ENCODE results near the gene JMJD1C. TPM values are rescaled to one million over a fixed set of nuclear protein-coding genes. Genes with fewer than 3 reads are reported as not detected.

Gene JMJD1C
- total RNA-seq, 2 experiments from 2014 or later: 99.2 to 118 TPM

GRCh38 chr10:63470928-63471327, 5.2 kb upstream of the JMJD1C start:
- POLR2A ChIA-PET: no interaction called here
- Histone ChIP-seq H4K20me1 (ENCODE audit: insufficient read depth, low read length) (peaks cover 25% of the 10 kb centered on the region), H3K36me3 (ENCODE audit: insufficient read depth, low read length) (no peaks in the 10 kb centered on the region), H3K4me2 (ENCODE audit: low read length) (no peak overlapping the region), H2AFZ (ENCODE audit: low read length) (no peak overlapping the region), H3K9me3 (ENCODE audit: low read length) (no peaks in the 10 kb centered on the region), H3K27ac (ENCODE audit: low read depth, low read length, poor library complexity, severe bottlenecking) (no peak overlapping the region), H3K4me1 (ENCODE audit: insufficient read depth, low read length, poor library complexity, severe bottlenecking) (no peaks in the 10 kb centered on the region), H3K4me3 (ENCODE audit: low read depth, low read length, poor library complexity, severe bottlenecking) (no peak overlapping the region), H3K9me2 (ENCODE audit: insufficient read depth, low read length) (no peaks in the 10 kb centered on the region), H3K79me2 (ENCODE audit: insufficient read depth, low read depth, low read length) (peaks cover 9% of the 10 kb centered on the region; the same call in 1 of the 2 replicates)
- BruUV-seq (replicated peaks): no TSS peak
- CTCF ChIA-PET (ENCODE audit: unreplicated experiment): no interaction called here
- no peak for DNase-seq (ENCODE audit: low spot score)
- intact Hi-C loops (cut with micrococcal nuclease; ENCODE audit: unreplicated experiment): no loop called here
- no peak for TF ChIP-seq EZH2phosphoT487 (IDR thresholded peaks at IDR 0.05; ENCODE audit: borderline replicate concordance, low read depth, low read length)
- TF ChIP-seq, protein P1, sequence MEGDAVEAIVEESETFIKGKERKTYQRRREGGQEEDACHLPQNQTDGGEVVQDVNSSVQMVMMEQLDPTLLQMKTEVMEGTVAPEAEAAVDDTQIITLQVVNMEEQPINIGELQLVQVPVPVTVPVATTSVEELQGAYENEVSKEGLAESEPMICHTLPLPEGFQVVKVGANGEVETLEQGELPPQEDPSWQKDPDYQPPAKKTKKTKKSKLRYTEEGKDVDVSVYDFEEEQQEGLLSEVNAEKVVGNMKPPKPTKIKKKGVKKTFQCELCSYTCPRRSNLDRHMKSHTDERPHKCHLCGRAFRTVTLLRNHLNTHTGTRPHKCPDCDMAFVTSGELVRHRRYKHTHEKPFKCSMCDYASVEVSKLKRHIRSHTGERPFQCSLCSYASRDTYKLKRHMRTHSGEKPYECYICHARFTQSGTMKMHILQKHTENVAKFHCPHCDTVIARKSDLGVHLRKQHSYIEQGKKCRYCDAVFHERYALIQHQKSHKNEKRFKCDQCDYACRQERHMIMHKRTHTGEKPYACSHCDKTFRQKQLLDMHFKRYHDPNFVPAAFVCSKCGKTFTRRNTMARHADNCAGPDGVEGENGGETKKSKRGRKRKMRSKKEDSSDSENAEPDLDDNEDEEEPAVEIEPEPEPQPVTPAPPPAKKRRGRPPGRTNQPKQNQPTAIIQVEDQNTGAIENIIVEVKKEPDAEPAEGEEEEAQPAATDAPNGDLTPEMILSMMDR (conservative IDR thresholded peaks at IDR 0.05; ENCODE audit: low read length): no peak

DNA sequence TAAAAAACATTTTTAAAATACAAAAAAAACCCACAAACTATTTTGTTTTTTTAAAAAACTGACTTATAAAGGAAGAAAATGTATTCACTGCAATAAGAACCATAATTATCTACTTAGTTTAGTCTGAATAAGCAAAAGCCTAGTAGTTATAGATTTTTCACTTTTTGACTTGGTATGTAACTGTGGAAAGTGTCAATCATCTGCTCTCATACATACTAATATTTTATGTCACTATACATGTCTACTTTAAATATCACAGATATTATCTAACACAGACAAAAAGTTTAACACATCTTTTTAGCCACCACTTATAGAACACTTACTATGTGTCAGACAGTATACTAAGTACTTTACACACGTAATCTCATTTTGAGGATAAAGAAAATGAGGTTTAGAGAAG, 3.2 kb upstream of the JMJD1C start:
- Histone ChIP-seq H3K9me3 (ENCODE audit: low read length) (no peaks in the 10 kb centered on the region), H4K20me1 (ENCODE audit: insufficient read depth, low read length) (peaks cover 36% of the 10 kb centered on the region), H2AFZ (ENCODE audit: low read length) (no peak overlapping the region), H3K27ac (ENCODE audit: low read depth, low read length, poor library complexity, severe bottlenecking) (no peak overlapping the region), H3K4me1 (ENCODE audit: insufficient read depth, low read length, poor library complexity, severe bottlenecking) (peaks cover 7% of the 10 kb centered on the region), H3K4me2 (ENCODE audit: low read length) (no peak overlapping the region), H3K36me3 (ENCODE audit: insufficient read depth, low read length) (no peaks in the 10 kb centered on the region), H3K79me2 (ENCODE audit: insufficient read depth, low read depth, low read length) (peaks cover 9% of the 10 kb centered on the region; the same call in 1 of the 2 replicates), H3K9me2 (ENCODE audit: insufficient read depth, low read length) (no peaks in the 10 kb centered on the region), H3K4me3 (ENCODE audit: low read depth, low read length, poor library complexity, severe bottlenecking) (no peak overlapping the region)
- intact Hi-C loops (cut with micrococcal nuclease; ENCODE audit: unreplicated experiment): loop anchor here (10.0 kb wide), 2 partner anchors 204 to 256 kb away; no protein-coding TSS in a partner anchor
- POLR2A ChIA-PET: interaction anchor here (0.6 kb wide), 1 partner anchor 15 kb away, joined by 3 read pairs; no protein-coding TSS in a partner anchor
- BruUV-seq (replicated peaks): no TSS peak
- CTCF ChIA-PET (ENCODE audit: unreplicated experiment): no interaction called here
- TF ChIP-seq, protein P1 (conservative IDR thresholded peaks at IDR 0.05; ENCODE audit: low read length): no peak
- TF ChIP-seq EZH2phosphoT487 (IDR thresholded peaks at IDR 0.05; ENCODE audit: borderline replicate concordance, low read depth, low read length): no peak
- DNase-seq (ENCODE audit: low spot score): no peak

DNA sequence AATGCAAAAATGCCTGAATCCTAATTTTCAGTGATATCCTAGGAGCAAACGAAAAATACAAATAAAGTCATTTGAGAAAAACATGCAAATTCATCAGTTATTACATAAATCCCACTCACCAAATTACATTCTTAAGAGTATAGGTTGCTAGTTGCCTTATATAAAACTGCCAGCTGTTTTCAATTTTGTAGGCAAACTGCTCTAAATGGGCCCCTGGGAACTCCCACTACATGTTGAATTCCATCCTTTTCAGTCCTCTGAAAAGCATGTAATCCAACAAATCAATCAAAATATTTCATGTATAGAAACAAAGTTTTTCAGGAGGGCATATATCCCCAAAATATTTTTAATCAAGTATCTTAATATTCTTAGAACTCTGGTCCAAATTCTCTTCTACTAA, 2.1 kb upstream of the JMJD1C start:
- H3K4me2 ChIP-seq (ENCODE audit: low read length): no peak overlapping the region
- no peak for DNase-seq (ENCODE audit: low spot score)
- H3K27ac ChIP-seq (ENCODE audit: low read depth, low read length, poor library complexity, severe bottlenecking): no peak overlapping the region
- H3K36me3 ChIP-seq (ENCODE audit: insufficient read depth, low read length): no peaks in the 10 kb centered on the region
- ChIA-PET POLR2A (no interaction called here), CTCF (ENCODE audit: unreplicated experiment) (no interaction called here)
- no peak overlapping the region for H2AFZ ChIP-seq (ENCODE audit: low read length)
- H3K9me2 ChIP-seq (ENCODE audit: insufficient read depth, low read length): no peaks in the 10 kb centered on the region
- TF ChIP-seq EZH2phosphoT487 (IDR thresholded peaks at IDR 0.05; ENCODE audit: borderline replicate concordance, low read depth, low read length): no peak
- TF ChIP-seq, protein P1 (conservative IDR thresholded peaks at IDR 0.05; ENCODE audit: low read length): no peak
- no peaks in the 10 kb centered on the region for H3K9me3 ChIP-seq (ENCODE audit: low read length)
- H3K4me1 ChIP-seq (ENCODE audit: insufficient read depth, low read length, poor library complexity, severe bottlenecking): peaks cover 7% of the 10 kb centered on the region
- intact Hi-C loops (cut with micrococcal nuclease; ENCODE audit: unreplicated experiment): loop anchor here (10.0 kb wide), 2 partner anchors 203 to 257 kb away; no protein-coding TSS in a partner anchor
- H3K79me2 ChIP-seq (ENCODE audit: insufficient read depth, low read depth, low read length): peaks cover 14% of the 10 kb centered on the region; the same call in 1 of the 2 replicates
- no TSS peak for BruUV-seq (replicated peaks)
- H3K4me3 ChIP-seq (ENCODE audit: low read depth, low read length, poor library complexity, severe bottlenecking): no peak overlapping the region
- H4K20me1 ChIP-seq (ENCODE audit: insufficient read depth, low read length): peaks cover 37% of the 10 kb centered on the region
